Measurements from ENCODE around the gene ZYG11B.
A peak's percentile ranks its signal among the peaks of the same experiment; 100 is the strongest.

ZYG11B gene

DNA sequence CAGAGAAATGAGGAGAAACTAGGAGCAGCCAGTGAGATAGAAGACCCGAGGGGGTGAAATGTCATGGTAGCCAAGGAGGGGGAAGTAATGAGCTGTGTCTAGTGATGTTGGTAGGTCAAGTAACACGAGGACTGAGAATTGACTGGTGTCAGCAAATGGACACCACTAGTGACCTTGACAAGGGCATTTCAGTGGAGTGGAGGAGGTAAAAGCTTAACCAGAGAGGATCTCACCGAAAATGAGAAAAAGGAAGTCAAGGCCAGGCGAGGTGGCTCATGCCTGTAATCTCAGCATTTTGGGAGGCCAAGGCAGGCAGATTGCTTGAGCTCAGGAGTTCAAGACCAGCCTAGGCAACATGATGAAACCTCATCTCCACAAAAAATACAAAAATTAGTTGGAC is 3.0 kb upstream of the ZYG11B start:
- Histone ChIP-seq H3K4me1 (ENCODE audit: control insufficient read depth in 2 of 2, insufficient read depth in 1 of 2, low read depth in 1 of 2, low read length in 2 of 2) (peaks cover 0 to 3% of the 10 kb centered on the region in 2 donors), H2BK15ac (ENCODE audit: low read length) (no peak overlapping the region), H3K27me3 (ENCODE audit: control insufficient read depth in 3 of 3, insufficient read depth in 3 of 3, low read depth in 1 of 3, low read length in 3 of 3) (peaks cover 0 to 3% (median 0%) of the 10 kb centered on the region in 3 experiments), H2BK120ac (ENCODE audit: low read depth, low read length) (no peak overlapping the region), H2AFZ (ENCODE audit: low read length) (no peak overlapping the region), H3K4ac (ENCODE audit: low read length) (no peak overlapping the region), H3K4me2 (ENCODE audit: insufficient read depth, low read length, poor library complexity, severe bottlenecking) (no peak overlapping the region), H2BK12ac (ENCODE audit: low read length) (no peak overlapping the region), H2BK5ac (ENCODE audit: low read length) (no peak overlapping the region), H3K9me3 (replicated peaks in 1 of 2; ENCODE audit: control insufficient read depth in 2 of 2, insufficient read depth in 1 of 2, low read depth in 1 of 2, low read length in 2 of 2) (no peaks in the 10 kb centered on the region), H2AK5ac (ENCODE audit: low read depth, low read length) (no peak overlapping the region), H3K4me3 (ENCODE audit: low read length in 2 of 2) (no peak overlapping the region), H4K91ac (ENCODE audit: low read depth, low read length, poor library complexity) (no peak overlapping the region), H4K8ac (ENCODE audit: low read depth, low read length) (no peak overlapping the region), H3K36me3 (replicated peaks in 1 of 2; ENCODE audit: control insufficient read depth in 2 of 2, insufficient read depth in 2 of 2, low read length in 2 of 2) (no peaks in the 10 kb centered on the region), H3K18ac (ENCODE audit: low read length) (no peak overlapping the region), H3K79me1 (ENCODE audit: low read depth, low read length) (no peaks in the 10 kb centered on the region), H3K9ac (ENCODE audit: low read depth, low read length, poor library complexity) (no peak overlapping the region), H3K27ac (replicated peaks; ENCODE audit: low read length) (no peak overlapping the region), H3K14ac (ENCODE audit: low read length) (no peak overlapping the region), H3K23ac (ENCODE audit: low read depth, low read length, poor library complexity) (no peak overlapping the region)
- DNase-seq (ENCODE audit: low spot score), result no peak
- no CpG with 5 or more reads among the region's 4 CpGs for WGBS, 2 donors (ENCODE audit: extremely low coverage in 2 of 2, insufficient read length in 2 of 2, insufficient replicate concordance in 1 of 2)

DNA sequence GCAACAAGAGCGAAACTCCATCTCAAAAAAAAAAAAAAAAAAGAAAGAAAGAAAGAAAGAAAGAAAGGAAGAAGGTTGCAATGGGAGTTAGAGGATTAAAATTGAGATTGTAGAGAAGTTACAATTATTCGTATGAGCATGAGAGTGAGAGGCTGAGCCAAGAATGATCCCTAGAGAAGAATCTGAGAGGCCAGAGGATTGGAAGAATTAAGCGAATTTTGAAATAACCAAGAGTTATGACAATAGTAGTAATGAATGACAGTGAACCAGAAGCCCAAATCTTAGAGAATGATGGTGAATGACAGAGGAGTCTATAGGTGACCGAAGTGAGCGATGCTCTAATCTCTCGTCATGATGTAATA is 369 bp upstream of the ZYG11B start:
- Histone ChIP-seq H3K9me3 (replicated peaks in 1 of 2; ENCODE audit: control insufficient read depth in 2 of 2, insufficient read depth in 1 of 2, low read depth in 1 of 2, low read length in 2 of 2) (no peaks in the 10 kb centered on the region), H3K4ac (ENCODE audit: low read length) (no peak overlapping the region), H2BK15ac (ENCODE audit: low read length) (no peak overlapping the region), H2BK12ac (ENCODE audit: low read length) (no peak overlapping the region), H3K36me3 (replicated peaks in 1 of 2; ENCODE audit: control insufficient read depth in 2 of 2, insufficient read depth in 2 of 2, low read length in 2 of 2) (peaks cover 0 to 6% of the 10 kb centered on the region in 2 donors), H2AFZ (ENCODE audit: low read length) (peak overlapping the region; percentile 97), H4K8ac (ENCODE audit: low read depth, low read length) (no peak overlapping the region), H3K79me1 (ENCODE audit: low read depth, low read length) (peaks cover 1% of the 10 kb centered on the region), H4K91ac (ENCODE audit: low read depth, low read length, poor library complexity) (no peak overlapping the region), H3K4me3 (ENCODE audit: low read length in 2 of 2) (peak overlapping the region in 1 of 2 donors; percentile 99), H2BK120ac (ENCODE audit: low read depth, low read length) (no peak overlapping the region), H3K23ac (ENCODE audit: low read depth, low read length, poor library complexity) (no peak overlapping the region), H3K14ac (ENCODE audit: low read length) (no peak overlapping the region), H3K27me3 (ENCODE audit: control insufficient read depth in 3 of 3, insufficient read depth in 3 of 3, low read depth in 1 of 3, low read length in 3 of 3) (peaks cover 0 to 3% (median 0%) of the 10 kb centered on the region in 3 experiments), H3K27ac (replicated peaks; ENCODE audit: low read length) (no peak overlapping the region), H2BK5ac (ENCODE audit: low read length) (no peak overlapping the region), H3K4me2 (ENCODE audit: insufficient read depth, low read length, poor library complexity, severe bottlenecking) (no peak overlapping the region), H3K18ac (ENCODE audit: low read length) (no peak overlapping the region), H2AK5ac (ENCODE audit: low read depth, low read length) (no peak overlapping the region), H3K4me1 (ENCODE audit: control insufficient read depth in 2 of 2, insufficient read depth in 1 of 2, low read depth in 1 of 2, low read length in 2 of 2) (peaks cover 3 to 4% of the 10 kb centered on the region in 2 donors), H3K9ac (ENCODE audit: low read depth, low read length, poor library complexity) (no peak overlapping the region)
- DNase-seq (ENCODE audit: low spot score), result no peak
- 100% methylated on average over 1 of the region's 6 CpGs; no CpG with 5 or more reads in 1 of the 2 donors for WGBS, 2 donors (ENCODE audit: extremely low coverage in 2 of 2, insufficient read length in 2 of 2, insufficient replicate concordance in 1 of 2)

DNA sequence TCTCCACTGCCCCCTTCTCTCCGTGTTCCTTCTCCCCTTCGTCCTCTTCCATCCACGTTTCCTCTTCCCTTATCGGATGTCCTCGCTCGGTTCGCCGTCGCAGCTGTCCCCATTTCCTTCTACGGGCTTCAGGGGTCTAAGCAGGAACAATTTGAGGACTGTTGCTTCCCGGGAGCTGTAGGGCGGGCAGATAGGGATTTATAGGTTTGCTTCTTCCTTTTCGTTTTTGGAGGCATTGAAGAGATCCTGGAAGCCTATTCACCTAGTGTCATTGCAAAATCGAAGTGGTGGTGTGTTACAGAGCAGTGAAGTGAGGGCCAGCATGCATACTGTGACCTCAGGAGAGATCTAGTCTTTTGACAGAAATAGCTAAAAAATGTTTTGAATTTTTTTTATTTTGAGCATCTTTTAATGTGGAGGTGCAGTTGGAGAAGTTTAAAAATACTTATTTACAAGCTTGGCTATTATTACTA is 897 bp downstream of the ZYG11B start:
- H3K27me3 ChIP-seq (ENCODE audit: control insufficient read depth in 3 of 3, insufficient read depth in 3 of 3, low read depth in 1 of 3, low read length in 3 of 3), result peaks cover 0 to 3% (median 0%) of the 10 kb centered on the region in 3 experiments
- DNase-seq (ENCODE audit: low spot score), result no peak
- H4K91ac ChIP-seq (ENCODE audit: low read depth, low read length, poor library complexity), result no peak overlapping the region
- H3K14ac ChIP-seq (ENCODE audit: low read length), result peak overlapping the region; percentile 48
- no peak overlapping the region for H2AK5ac ChIP-seq (ENCODE audit: low read depth, low read length)
- no peak overlapping the region for H2BK5ac ChIP-seq (ENCODE audit: low read length)
- WGBS, 2 donors (ENCODE audit: extremely low coverage in 2 of 2, insufficient read length in 2 of 2, insufficient replicate concordance in 1 of 2), result no CpG with 5 or more reads among the region's 14 CpGs
- H3K9me3 ChIP-seq (replicated peaks in 1 of 2; ENCODE audit: control insufficient read depth in 2 of 2, insufficient read depth in 1 of 2, low read depth in 1 of 2, low read length in 2 of 2), result no peaks in the 10 kb centered on the region
- H4K8ac ChIP-seq (ENCODE audit: low read depth, low read length), result no peak overlapping the region
- H3K4ac ChIP-seq (ENCODE audit: low read length), result no peak overlapping the region
- H3K79me1 ChIP-seq (ENCODE audit: low read depth, low read length), result peaks cover 1% of the 10 kb centered on the region
- peak overlapping the region; percentile 82 for H3K4me2 ChIP-seq (ENCODE audit: insufficient read depth, low read length, poor library complexity, severe bottlenecking)
- peak overlapping the region; percentile 73 for H3K9ac ChIP-seq (ENCODE audit: low read depth, low read length, poor library complexity)
- H2AFZ ChIP-seq (ENCODE audit: low read length), result peak overlapping the region; percentile 97
- H2BK12ac ChIP-seq (ENCODE audit: low read length), result no peak overlapping the region
- H3K36me3 ChIP-seq (replicated peaks in 1 of 2; ENCODE audit: control insufficient read depth in 2 of 2, insufficient read depth in 2 of 2, low read length in 2 of 2), result peaks cover 0 to 15% of the 10 kb centered on the region in 2 donors
- peaks cover 3 to 4% of the 10 kb centered on the region in 2 donors for H3K4me1 ChIP-seq (ENCODE audit: control insufficient read depth in 2 of 2, insufficient read depth in 1 of 2, low read depth in 1 of 2, low read length in 2 of 2)
- no peak overlapping the region for H3K23ac ChIP-seq (ENCODE audit: low read depth, low read length, poor library complexity)
- H2BK120ac ChIP-seq (ENCODE audit: low read depth, low read length), result no peak overlapping the region
- H3K4me3 ChIP-seq (ENCODE audit: low read length in 2 of 2), result peak overlapping the region; percentile 85 to 99
- H3K18ac ChIP-seq (ENCODE audit: low read length), result no peak overlapping the region
- H3K27ac ChIP-seq (replicated peaks; ENCODE audit: low read length), result no peak overlapping the region
- no peak overlapping the region for H2BK15ac ChIP-seq (ENCODE audit: low read length)

DNA sequence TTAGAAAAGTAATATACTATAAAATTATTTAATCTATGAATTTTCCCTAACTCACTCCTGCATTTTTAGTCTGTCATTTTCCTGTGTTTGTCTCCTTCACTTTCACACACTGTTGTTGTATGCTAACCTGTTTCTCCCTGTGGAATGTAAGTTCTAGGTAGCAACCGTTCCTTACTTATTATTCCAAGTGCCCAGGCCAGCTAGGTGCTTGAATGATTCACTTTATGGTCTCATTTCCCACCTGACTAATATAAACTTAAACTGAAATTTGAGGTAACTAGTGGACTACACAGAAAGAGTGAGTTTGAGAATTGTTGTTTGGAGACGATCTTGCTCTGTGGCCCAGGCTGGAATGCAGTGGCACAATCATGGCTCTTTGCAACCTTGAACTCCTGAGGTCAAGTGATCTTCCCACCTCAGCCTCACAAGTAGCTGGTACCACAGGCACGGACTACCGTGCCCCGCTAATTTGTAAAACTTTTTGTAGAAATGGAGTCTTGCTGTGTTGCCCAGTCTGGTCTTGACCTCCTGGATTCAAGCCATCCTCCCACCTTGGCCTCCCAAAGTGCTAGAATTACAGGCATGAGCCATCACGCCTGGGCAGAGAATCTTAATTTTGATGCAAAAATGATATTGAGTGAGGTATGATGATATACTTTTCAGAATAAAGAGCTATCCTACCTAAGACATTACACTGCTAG is 1.9 kb downstream of the ZYG11B start:
- Histone ChIP-seq H4K91ac (ENCODE audit: low read depth, low read length, poor library complexity) (no peak overlapping the region), H3K27me3 (ENCODE audit: control insufficient read depth in 3 of 3, insufficient read depth in 3 of 3, low read depth in 1 of 3, low read length in 3 of 3) (peaks cover 0 to 3% (median 0%) of the 10 kb centered on the region in 3 experiments), H2BK12ac (ENCODE audit: low read length) (no peak overlapping the region), H3K36me3 (replicated peaks in 1 of 2; ENCODE audit: control insufficient read depth in 2 of 2, insufficient read depth in 2 of 2, low read length in 2 of 2) (peaks cover 0 to 17% of the 10 kb centered on the region in 2 donors), H3K4me3 (ENCODE audit: low read length in 2 of 2) (no peak overlapping the region), H2AK5ac (ENCODE audit: low read depth, low read length) (no peak overlapping the region), H3K23ac (ENCODE audit: low read depth, low read length, poor library complexity) (no peak overlapping the region), H2BK5ac (ENCODE audit: low read length) (no peak overlapping the region), H2AFZ (ENCODE audit: low read length) (no peak overlapping the region), H4K8ac (ENCODE audit: low read depth, low read length) (no peak overlapping the region), H3K4ac (ENCODE audit: low read length) (no peak overlapping the region), H3K4me1 (ENCODE audit: control insufficient read depth in 2 of 2, insufficient read depth in 1 of 2, low read depth in 1 of 2, low read length in 2 of 2) (peaks cover 3 to 4% of the 10 kb centered on the region in 2 donors), H3K4me2 (ENCODE audit: insufficient read depth, low read length, poor library complexity, severe bottlenecking) (no peak overlapping the region), H3K18ac (ENCODE audit: low read length) (no peak overlapping the region), H3K79me1 (ENCODE audit: low read depth, low read length) (peaks cover 1% of the 10 kb centered on the region), H3K9ac (ENCODE audit: low read depth, low read length, poor library complexity) (no peak overlapping the region), H2BK120ac (ENCODE audit: low read depth, low read length) (no peak overlapping the region), H2BK15ac (ENCODE audit: low read length) (no peak overlapping the region), H3K14ac (ENCODE audit: low read length) (no peak overlapping the region), H3K9me3 (replicated peaks in 1 of 2; ENCODE audit: control insufficient read depth in 2 of 2, insufficient read depth in 1 of 2, low read depth in 1 of 2, low read length in 2 of 2) (no peaks in the 10 kb centered on the region), H3K27ac (replicated peaks; ENCODE audit: low read length) (no peak overlapping the region)
- DNase-seq (ENCODE audit: low spot score), result no peak
- no CpG with 5 or more reads among the region's 6 CpGs for WGBS, 2 donors (ENCODE audit: extremely low coverage in 2 of 2, insufficient read length in 2 of 2, insufficient replicate concordance in 1 of 2)
